ENCODE results near the gene SLC7A14. TPM values are rescaled to one million over a fixed set of nuclear protein-coding genes. Genes with fewer than 3 reads are reported as not detected.
A peak's percentile ranks its signal among the peaks of the same experiment; 100 is the strongest.

The SLC7A14 gene
- total RNA-seq, 2 donors from 2014 or later = 0.26 TPM; not detected in 1

GRCh38 chr3:170493712-170494182 is 92.1 kb downstream of the SLC7A14 start:
- Histone ChIP-seq H3K9me3 (no peaks in the 10 kb centered on the region), H3K27me3 (no peaks in the 10 kb centered on the region), H3K4me1 (no peaks in the 10 kb centered on the region), H3K27ac (no peak overlapping the region), H3K4me3 (no peak overlapping the region), H3K36me3 (replicated peaks in 1 of 2; ENCODE audit: insufficient read depth in 1 of 2, low read depth in 2 of 2) (no peaks in the 10 kb centered on the region)
- intact Hi-C loops (cut with DNase I) = no loop called here
- WGBS, 2 donors = 57 to 59% methylated on average over 2 of the region's 2 CpGs
- no peak for TF ChIP-seq POLR2A (IDR thresholded peaks at IDR 0.05)
- TF ChIP-seq, protein P1, sequence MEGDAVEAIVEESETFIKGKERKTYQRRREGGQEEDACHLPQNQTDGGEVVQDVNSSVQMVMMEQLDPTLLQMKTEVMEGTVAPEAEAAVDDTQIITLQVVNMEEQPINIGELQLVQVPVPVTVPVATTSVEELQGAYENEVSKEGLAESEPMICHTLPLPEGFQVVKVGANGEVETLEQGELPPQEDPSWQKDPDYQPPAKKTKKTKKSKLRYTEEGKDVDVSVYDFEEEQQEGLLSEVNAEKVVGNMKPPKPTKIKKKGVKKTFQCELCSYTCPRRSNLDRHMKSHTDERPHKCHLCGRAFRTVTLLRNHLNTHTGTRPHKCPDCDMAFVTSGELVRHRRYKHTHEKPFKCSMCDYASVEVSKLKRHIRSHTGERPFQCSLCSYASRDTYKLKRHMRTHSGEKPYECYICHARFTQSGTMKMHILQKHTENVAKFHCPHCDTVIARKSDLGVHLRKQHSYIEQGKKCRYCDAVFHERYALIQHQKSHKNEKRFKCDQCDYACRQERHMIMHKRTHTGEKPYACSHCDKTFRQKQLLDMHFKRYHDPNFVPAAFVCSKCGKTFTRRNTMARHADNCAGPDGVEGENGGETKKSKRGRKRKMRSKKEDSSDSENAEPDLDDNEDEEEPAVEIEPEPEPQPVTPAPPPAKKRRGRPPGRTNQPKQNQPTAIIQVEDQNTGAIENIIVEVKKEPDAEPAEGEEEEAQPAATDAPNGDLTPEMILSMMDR (IDR thresholded peaks at IDR 0.05) = no peak
- ATAC-seq = peak; percentile 55
- DNase-seq = peak in 1 of 4 donors; percentile 10

DNA sequence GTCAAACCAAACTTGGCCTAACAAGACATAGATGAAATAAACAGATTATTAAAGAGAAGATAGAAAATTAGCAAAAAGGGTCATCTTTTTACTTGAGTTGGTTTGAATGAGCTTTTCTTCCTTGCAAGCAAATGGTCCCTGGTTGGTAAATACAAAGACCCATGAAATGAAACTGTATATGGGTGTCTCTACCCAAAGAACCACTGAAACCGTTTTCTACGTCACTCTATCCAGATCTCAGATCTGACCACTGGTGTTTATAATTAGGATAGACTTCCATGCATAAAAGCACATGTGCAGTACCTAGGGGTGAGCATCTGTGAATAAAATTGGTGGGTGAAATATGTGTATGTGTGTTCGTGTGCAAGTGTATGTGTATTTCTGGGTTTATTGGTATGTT is 94.0 kb downstream of the SLC7A14 start:
- DNase-seq (no peak), ATAC-seq (no peak)
- H3K9me3 ChIP-seq = no peaks in the 10 kb centered on the region
- no peaks in the 10 kb centered on the region for H3K36me3 ChIP-seq (replicated peaks in 1 of 2; ENCODE audit: insufficient read depth in 1 of 2, low read depth in 2 of 2)
- no peaks in the 10 kb centered on the region for H3K4me1 ChIP-seq
- no peaks in the 10 kb centered on the region for H3K27me3 ChIP-seq
- no peak overlapping the region for H3K27ac ChIP-seq
- intact Hi-C loops (cut with DNase I) = no loop called here
- TF ChIP-seq, protein P1 (IDR thresholded peaks at IDR 0.05) = no peak
- TF ChIP-seq POLR2A (IDR thresholded peaks at IDR 0.05) = no peak
- WGBS, 2 donors = 82 to 86% methylated on average over 3 of the region's 3 CpGs
- no peak overlapping the region for H3K4me3 ChIP-seq

GRCh38 chr3:170490828-170491560 is 94.9 kb downstream of the SLC7A14 start:
- 84 to 87% methylated on average over 2 of the region's 2 CpGs for WGBS, 2 donors
- ATAC-seq (no peak), DNase-seq (no peak)
- no peak overlapping the region for H3K4me3 ChIP-seq
- TF ChIP-seq, protein P1 (IDR thresholded peaks at IDR 0.05) = no peak
- no peak for TF ChIP-seq POLR2A (IDR thresholded peaks at IDR 0.05)
- no peaks in the 10 kb centered on the region for H3K9me3 ChIP-seq
- H3K27me3 ChIP-seq = no peaks in the 10 kb centered on the region
- no peaks in the 10 kb centered on the region for H3K4me1 ChIP-seq
- intact Hi-C loops (cut with DNase I) = no loop called here
- H3K27ac ChIP-seq = no peak overlapping the region
- no peaks in the 10 kb centered on the region for H3K36me3 ChIP-seq (replicated peaks in 1 of 2; ENCODE audit: insufficient read depth in 1 of 2, low read depth in 2 of 2)

GRCh38 chr3:170488802-170489201 is 97.1 kb downstream of the SLC7A14 start:
- Histone ChIP-seq H3K27ac (no peak overlapping the region), H3K36me3 (replicated peaks in 1 of 2; ENCODE audit: insufficient read depth in 1 of 2, low read depth in 2 of 2) (no peaks in the 10 kb centered on the region), H3K9me3 (no peaks in the 10 kb centered on the region), H3K4me3 (no peak overlapping the region), H3K27me3 (no peaks in the 10 kb centered on the region), H3K4me1 (no peaks in the 10 kb centered on the region)
- intact Hi-C loops (cut with DNase I) = no loop called here
- no peak for ATAC-seq
- TF ChIP-seq POLR2A (IDR thresholded peaks at IDR 0.05) = no peak
- TF ChIP-seq, protein P1 (IDR thresholded peaks at IDR 0.05) = no peak
- WGBS, 2 donors = 39 to 42% methylated on average over 4 of the region's 4 CpGs
- DNase-seq = no peak

- H3K27ac ChIP-seq = no peak overlapping the region
- no peaks in the 10 kb centered on the region for H3K27me3 ChIP-seq
- no peak overlapping the region for H3K4me3 ChIP-seq
- H3K4me1 ChIP-seq = no peaks in the 10 kb centered on the region
- H3K9me3 ChIP-seq = no peaks in the 10 kb centered on the region
- ATAC-seq (no peak), DNase-seq (no peak)
- intact Hi-C loops (cut with DNase I) = no loop called here
- H3K36me3 ChIP-seq (replicated peaks in 1 of 2; ENCODE audit: insufficient read depth in 1 of 2, low read depth in 2 of 2) = no peaks in the 10 kb centered on the region
- TF ChIP-seq, protein P1 (IDR thresholded peaks at IDR 0.05) = no peak
- TF ChIP-seq POLR2A (IDR thresholded peaks at IDR 0.05) = no peak
- WGBS, 2 donors = 58 to 60% methylated on average over 3 of the region's 3 CpGs
Measured at GRCh38 chr3:170487031-170487430, 98.8 kb downstream of the SLC7A14 start.
